Sigmoid colon (tissue), 7 donors: ENCODE results near the gene ARHGAP1. TPM values are rescaled to one million over a fixed set of nuclear protein-coding genes. Genes with fewer than 3 reads are reported as not detected.

ENCODE experiments used
- DNase-seq: peaks from one replicate; pipeline ENCODE4 v3.0.0-alpha.2; 2019
- H3K27ac ChIP-seq, 4 donors: fragments of 200-600 bp; sonication (generic); one replicate each; pipeline ENCODE4 v1.5.1; 2016 to 2019; ENCODE audit warnings: mild to moderate bottlenecking in 1 of 4
- H3K27me3 ChIP-seq, 3 donors: fragments of 200-600 bp; sonication (generic); one replicate each; pipeline ENCODE4 v1.5.1; 2019; ENCODE audit warnings: mild to moderate bottlenecking in 1 of 3
- H3K36me3 ChIP-seq, 4 donors: fragments of 200-600 bp; sonication (generic); one replicate each; pipeline ENCODE4 v1.5.1; 2016 to 2019
- H3K4me1 ChIP-seq, 4 donors: fragments of 200-600 bp; sonication (generic); one replicate each; pipeline ENCODE4 v1.5.1; 2017 to 2019
- H3K4me3 ChIP-seq, 4 donors: fragments of 200-600 bp; sonication (generic); one replicate each; pipeline ENCODE4 v1.5.1; 2017 to 2019; ENCODE audit warnings: mild to moderate bottlenecking in 2 of 4, moderate library complexity in 1 of 4
- H3K9me3 ChIP-seq, 4 donors: fragments of 200-600 bp in 3 of 4; sonication (generic) in 3 of 4; one replicate each; pipeline versions ENCODE4 v1.5.1 to v1.6.1; 2013 to 2019
- CTCF ChIP-seq, 4 experiments: fragments of 450-650 bp in 3 of 4; fragments of 200-600 bp in 1 of 4; IDR thresholded peaks; one replicate each; pipeline ENCODE4 v1.5.1; 2016 to 2019; ENCODE audit warnings: antibody characterized with exemption in 4 of 4, mild to moderate bottlenecking in 3 of 4, moderate library complexity in 2 of 4
- EP300 ChIP-seq, 4 donors: sonication (generic); formaldehyde crosslinking; IDR thresholded peaks; one replicate each; pipeline ENCODE4 v1.6.1; 2017; ENCODE audit warnings: antibody characterized with exemption in 4 of 4
- POLR2A ChIP-seq, 2 donors: fragments of 450-650 bp; IDR thresholded peaks; one replicate each; pipeline ENCODE4 v1.6.1; 2016; ENCODE audit warnings: antibody characterized with exemption in 2 of 2, mild to moderate bottlenecking in 2 of 2, moderate library complexity in 2 of 2
- POLR2AphosphoS5 ChIP-seq, 4 donors: sonication (generic); formaldehyde crosslinking; IDR thresholded peaks; one replicate each; pipeline ENCODE4 v1.6.1; 2017; ENCODE audit warnings: antibody characterized with exemption in 4 of 4
- WGBS, 2 donors: extraction: QIAGEN DNeasy Blood & Tissue Kit; methylation state at CpG; one replicate each; pipeline ENCODE4 v1.1.7; 2013; 5-methylcytosine and 5-hydroxymethylcytosine counted together
- intact Hi-C: fragments of 100-400 bp; cut with DNase I; formaldehyde crosslinking; loops from one replicate; pipeline ENCODE4 v1.15.1; 2023
- polyA plus RNA-seq, 3 donors: library from polyadenylated mRNA; stranded (reverse); fragments of 200-250 nt; gene quantifications; one replicate each; pipeline ENCODE4 v1.2.3, GENCODE V29; 2013
- total RNA-seq, 4 donors: library from RNA; depleted of rRNA; stranded (reverse); fragments of >200 nt; gene quantifications; one replicate each; pipeline ENCODE4 v1.1.0, GENCODE V29; 2016
- donor health status: healthy with polysubstance abuse.
- donor health status: Bipolar disorder and iron deficiency.
- donor health status: healthy.

Gene ARHGAP1
- total and polyA plus RNA-seq, 7 donors = 25.0 to 78.2 (median 41.2) TPM

DNA sequence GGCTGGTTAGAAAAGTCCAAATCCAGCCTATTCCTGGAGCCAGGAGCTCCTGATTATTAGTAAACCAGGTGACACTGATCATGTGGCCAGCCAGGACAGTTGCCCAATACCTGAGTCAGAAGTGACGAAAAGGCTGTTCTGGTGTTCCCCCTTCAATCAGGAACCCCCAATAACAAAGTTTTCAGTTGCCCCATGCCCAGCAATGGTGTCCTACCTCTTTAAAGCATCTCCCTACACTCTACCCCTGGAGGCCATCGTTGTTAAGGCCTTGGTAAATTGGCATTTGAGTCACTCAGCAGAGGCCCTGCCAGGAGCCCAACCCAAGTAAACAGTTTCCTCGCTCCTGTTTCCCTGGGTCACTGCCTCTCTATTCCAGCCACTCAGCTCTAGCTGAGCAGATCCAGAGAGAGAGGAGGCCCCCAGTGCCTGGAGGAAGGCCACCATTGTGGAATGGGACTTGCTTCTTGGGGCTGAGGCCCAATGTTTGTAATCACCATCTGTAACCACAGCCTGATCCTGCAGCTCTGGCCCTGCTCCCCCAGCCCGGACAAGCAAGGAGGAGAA lies 25.0 kb downstream of the ARHGAP1 start:
- intact Hi-C loops = no loop called here
- no peaks in the 10 kb centered on the region for H3K27me3 ChIP-seq
- TF ChIP-seq POLR2A (IDR thresholded peaks at IDR 0.05) (no peak), EP300 (IDR thresholded peaks at IDR 0.05) (peak in 1 of 4 donors; percentile 53), CTCF (IDR thresholded peaks at IDR 0.05) (peak in 1 of 4 experiments; percentile 11), POLR2AphosphoS5 (IDR thresholded peaks at IDR 0.05) (peak in 3 of 4 donors; percentile 32 to 66 (median 41))

GRCh38 chr11:46674463-46675287 lies 25.7 kb downstream of the ARHGAP1 start:
- Histone ChIP-seq H3K4me1 (peaks cover 0 to 30% (median 26%) of the 10 kb centered on the region in 4 donors), H3K9me3 (no peaks in the 10 kb centered on the region), H3K36me3 (peaks cover 31 to 75% (median 45%) of the 10 kb centered on the region in 4 donors), H3K4me3 (no peak overlapping the region), H3K27me3 (no peaks in the 10 kb centered on the region), H3K27ac (peak overlapping the region; percentile 69 to 80 (median 74))
- 10 to 34% methylated on average over 12 of the region's 12 CpGs for WGBS, 2 donors
- TF ChIP-seq EP300 (IDR thresholded peaks at IDR 0.05) (no peak), POLR2AphosphoS5 (IDR thresholded peaks at IDR 0.05) (no peak), POLR2A (IDR thresholded peaks at IDR 0.05) (no peak), CTCF (IDR thresholded peaks at IDR 0.05) (no peak)
- intact Hi-C loops = no loop called here
- peak; percentile 40 for DNase-seq

More for the DNA sequence above, 25.0 kb downstream of the ARHGAP1 start:
- 13 to 47% methylated on average over 4 of the region's 4 CpGs for WGBS, 2 donors
- peak; percentile 90 for DNase-seq
- H3K4me3 ChIP-seq = no peak overlapping the region
- H3K4me1 ChIP-seq = peaks cover 0 to 30% (median 26%) of the 10 kb centered on the region in 4 donors
- peaks cover 35 to 75% (median 45%) of the 10 kb centered on the region in 4 donors for H3K36me3 ChIP-seq
- H3K27ac ChIP-seq = peak overlapping the region; percentile 69 to 80 (median 74)
- no peaks in the 10 kb centered on the region for H3K9me3 ChIP-seq

- TF ChIP-seq POLR2A (IDR thresholded peaks at IDR 0.05) (no peak), EP300 (IDR thresholded peaks at IDR 0.05) (no peak), POLR2AphosphoS5 (IDR thresholded peaks at IDR 0.05) (no peak), CTCF (IDR thresholded peaks at IDR 0.05) (no peak)
- 65 to 79% methylated on average over 6 of the region's 6 CpGs for WGBS, 2 donors
- H3K36me3 ChIP-seq = peaks cover 26 to 75% (median 43%) of the 10 kb centered on the region in 4 donors
- peaks cover 0 to 30% (median 26%) of the 10 kb centered on the region in 4 donors for H3K4me1 ChIP-seq
- H3K27ac ChIP-seq = peak overlapping the region; percentile 69 to 80 (median 74)
- DNase-seq = peak; percentile 55
- H3K4me3 ChIP-seq = no peak overlapping the region
- intact Hi-C loops = no loop called here
- H3K9me3 ChIP-seq = no peaks in the 10 kb centered on the region
- no peaks in the 10 kb centered on the region for H3K27me3 ChIP-seq
These were observed 26.5 kb downstream of the ARHGAP1 start for GRCh38 chr11:46673713-46674462.

DNA sequence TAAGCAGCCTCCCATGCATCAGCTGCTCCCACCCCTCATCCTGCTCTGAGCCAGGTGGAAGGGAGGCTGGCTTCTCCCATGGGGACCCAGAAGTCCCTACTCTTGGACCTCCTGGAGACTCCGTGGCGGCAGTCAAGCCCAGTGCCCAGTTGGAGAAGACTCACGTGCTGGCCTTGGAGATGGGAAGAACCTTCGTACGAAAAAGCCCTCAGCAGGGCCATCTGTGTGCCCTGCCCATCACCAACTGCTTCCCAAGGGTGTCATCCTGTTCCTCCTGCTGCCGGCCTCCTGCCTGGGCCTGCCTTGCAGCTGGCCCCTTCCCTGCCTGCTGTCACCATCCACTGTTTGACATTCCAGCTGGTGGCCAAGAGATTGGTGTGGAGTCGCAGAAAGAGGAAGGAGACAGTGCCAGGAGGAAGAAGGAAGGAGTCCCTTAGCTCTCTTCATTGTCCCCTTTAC lies 28.0 kb downstream of the ARHGAP1 start:
- Histone ChIP-seq H3K4me3 (no peak overlapping the region), H3K27ac (no peak overlapping the region), H3K36me3 (peaks cover 19 to 75% (median 45%) of the 10 kb centered on the region in 4 donors), H3K27me3 (no peaks in the 10 kb centered on the region), H3K9me3 (no peaks in the 10 kb centered on the region), H3K4me1 (peaks cover 0 to 30% (median 26%) of the 10 kb centered on the region in 4 donors)
- WGBS, 2 donors = 69 to 88% methylated on average over 6 to 7 of the region's 7 CpGs
- no peak for TF ChIP-seq POLR2A (IDR thresholded peaks at IDR 0.05)
- no peak for TF ChIP-seq CTCF (IDR thresholded peaks at IDR 0.05)
- no peak for TF ChIP-seq POLR2AphosphoS5 (IDR thresholded peaks at IDR 0.05)
- no peak for TF ChIP-seq EP300 (IDR thresholded peaks at IDR 0.05)
- peak; percentile 52 for DNase-seq
- intact Hi-C loops = no loop called here
